PC-9 (cell line): ENCODE data around the gene PARP12. TPM values are rescaled to one million over a fixed set of nuclear protein-coding genes. Genes with fewer than 3 reads are reported as not detected.

Source experiments
- BruUV-seq: library from RNA; stranded (reverse); fragments of 400-500 nt; replicated peaks from 2 replicates; lab custom pipeline; 2021; lab: Mats Ljungman, UMichigan
- CTCF ChIA-PET: fragments of 300-600 bp; sonication (Branson Sonifier 250); formaldehyde crosslinking; loops from one replicate; lab custom pipeline; 2022; ENCODE audit warnings: antibody characterized with exemption; lab: Charles Lee
- POLR2A ChIA-PET: fragments of 300-600 bp; sonication (Branson Sonifier 250); formaldehyde crosslinking; loops from one replicate; lab custom pipeline; 2022; ENCODE audit warnings: antibody characterized with exemption; ENCODE audit not compliant: unreplicated experiment; lab: Charles Lee
- DNase-seq, 2 experiments: peaks; one replicate each; pipeline versions ENCODE4 v3.0.0 to v3.0.0-alpha.2; 2015 to 2022; ENCODE audit warnings: mixed read lengths in 1 of 2
- H2AFZ ChIP-seq: fragments of 200-600 bp; sonication (generic); 2 replicates; pipeline ENCODE4 v1.8.1; 2017; ENCODE audit warnings: antibody characterized with exemption
- H3F3A ChIP-seq: fragments of 200-600 bp; sonication (generic); 2 replicates; pipeline ENCODE4 v1.8.1; 2017; ENCODE audit warnings: antibody characterized with exemption, mild to moderate bottlenecking, low read depth; ENCODE audit not compliant: insufficient read depth
- H3K27ac ChIP-seq: fragments of 200-600 bp; sonication (generic); 2 replicates; pipeline ENCODE4 v1.6.1; 2016; ENCODE audit warnings: mixed run types
- H3K27me3 ChIP-seq: fragments of 200-600 bp; sonication (generic); 2 replicates; pipeline ENCODE4 v1.6.1; 2016; ENCODE audit warnings: low read depth, mixed run types; ENCODE audit not compliant: insufficient read depth
- H3K36me3 ChIP-seq: fragments of 200-600 bp; sonication (generic); 2 replicates; pipeline ENCODE4 v1.6.1; 2016; ENCODE audit warnings: low read depth, mixed run types
- H3K4me1 ChIP-seq: fragments of 200-600 bp; sonication (generic); replicated peaks from 2 replicates; pipeline ENCODE4 v1.6.1; 2016; ENCODE audit warnings: mixed run types; ENCODE audit not compliant: insufficient read depth
- H3K4me2 ChIP-seq: fragments of 200-600 bp; sonication (generic); 2 replicates; pipeline ENCODE4 v1.6.1; 2017; ENCODE audit warnings: mixed run types
- H3K4me3 ChIP-seq: fragments of 200-600 bp; sonication (generic); 2 replicates; pipeline ENCODE4 v1.6.1; 2016; ENCODE audit warnings: mixed run types
- H3K79me2 ChIP-seq: fragments of 200-600 bp; sonication (generic); 2 replicates; pipeline ENCODE4 v1.6.1; 2017; ENCODE audit warnings: low read depth, mixed run types
- H3K9me2 ChIP-seq: fragments of 200-600 bp; sonication (generic); 2 replicates; pipeline ENCODE4 v1.8.1; 2017; ENCODE audit warnings: mild to moderate bottlenecking; ENCODE audit not compliant: insufficient read depth
- H3K9me3 ChIP-seq: fragments of 200-600 bp; sonication (generic); 2 replicates; pipeline ENCODE4 v1.8.1; 2016; ENCODE audit warnings: low read depth; ENCODE audit not compliant: insufficient read depth
- H4K20me1 ChIP-seq: fragments of 200-600 bp; sonication (generic); 2 replicates; pipeline ENCODE4 v1.8.1; 2017; ENCODE audit not compliant: insufficient read depth
- CTCF ChIP-seq: fragments of 200-600 bp; sonication (generic); conservative IDR thresholded peaks from 2 replicates; pipeline ENCODE4 v1.6.1; 2017; ENCODE audit warnings: mixed run types, antibody characterized with exemption, mild to moderate bottlenecking, moderate library complexity
- EZH2 ChIP-seq: fragments of 200-600 bp; sonication (generic); IDR thresholded peaks from 2 replicates; pipeline ENCODE4 v1.8.0; 2017; ENCODE audit warnings: antibody characterized with exemption, low read depth
- intact Hi-C: fragments of 100-400 bp; cut with micrococcal nuclease; formaldehyde crosslinking; loops from one replicate; pipeline ENCODE4 v1.10.0; 2022; ENCODE audit not compliant: unreplicated experiment
- total RNA-seq: library from RNA; stranded (reverse); gene quantifications from 2 replicates; pipeline ENCODE4 v1.2.3, GENCODE V29; 2021

PARP12 gene
- total RNA-seq, 1 experiment from 2014 or later: 32.4 TPM

- no peaks in the 10 kb centered on the region for H3K36me3 ChIP-seq
- no peak overlapping the region for H3K4me3 ChIP-seq
- H3F3A ChIP-seq: no peaks in the 10 kb centered on the region
- TF ChIP-seq EZH2: no peak
- no peak for TF ChIP-seq CTCF
- H3K79me2 ChIP-seq: no peaks in the 10 kb centered on the region
- no peaks in the 10 kb centered on the region for H3K4me1 ChIP-seq
- intact Hi-C loops: no loop called here
- no peaks in the 10 kb centered on the region for H3K9me2 ChIP-seq
- no peaks in the 10 kb centered on the region for H3K9me3 ChIP-seq
- H2AFZ ChIP-seq: no peak overlapping the region
- BruUV-seq: no TSS peak
- no peak overlapping the region for H3K4me2 ChIP-seq
- CTCF ChIA-PET: no interaction called here
- POLR2A ChIA-PET: interaction anchor here (0.7 kb wide), 1 partner anchor 48 kb away, joined by 10 read pairs; no protein-coding TSS in a partner anchor
- H3K27me3 ChIP-seq: no peaks in the 10 kb centered on the region
- H3K27ac ChIP-seq: no peak overlapping the region
- H4K20me1 ChIP-seq: no peaks in the 10 kb centered on the region
- no peak for DNase-seq
These were observed 20.0 kb upstream of the PARP12 start for GRCh38 chr7:140082770-140083169.

GRCh38 chr7:140081774-140082425, 19.1 kb upstream of the PARP12 start:
- POLR2A ChIA-PET: no interaction called here

DNA sequence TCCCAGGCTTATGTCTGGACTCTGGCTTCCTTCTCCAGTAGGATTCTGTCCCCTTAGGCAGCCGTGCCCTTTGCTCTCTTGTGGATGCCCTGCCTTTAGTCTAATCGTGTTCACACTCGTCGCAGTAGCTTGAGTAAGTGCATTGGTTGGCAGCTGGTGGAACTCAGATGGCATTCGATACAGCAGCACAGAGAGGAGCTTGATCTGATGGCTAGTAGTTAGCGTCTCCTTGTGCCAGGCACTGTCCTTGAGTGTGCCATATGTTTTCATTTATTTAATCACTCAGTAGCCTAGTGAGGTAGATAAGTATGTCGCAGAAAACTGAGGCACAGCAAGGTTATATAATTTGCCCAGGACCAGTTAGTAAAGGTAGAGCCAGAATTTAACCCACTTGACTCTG, 18.2 kb upstream of the PARP12 start:
- H3K27me3 ChIP-seq: no peaks in the 10 kb centered on the region
- no peak for DNase-seq
- BruUV-seq: no TSS peak

More at GRCh38 chr7:140081774-140082425, 19.1 kb upstream of the PARP12 start:
- Histone ChIP-seq H3K4me2 (no peak overlapping the region), H4K20me1 (no peaks in the 10 kb centered on the region), H3K27ac (no peak overlapping the region), H3K4me3 (no peak overlapping the region), H3K9me2 (no peaks in the 10 kb centered on the region), H3K36me3 (no peaks in the 10 kb centered on the region), H3K9me3 (no peaks in the 10 kb centered on the region), H3K27me3 (no peaks in the 10 kb centered on the region), H3K4me1 (no peaks in the 10 kb centered on the region), H3K79me2 (no peaks in the 10 kb centered on the region), H3F3A (no peaks in the 10 kb centered on the region), H2AFZ (no peak overlapping the region)
- TF ChIP-seq CTCF (no peak), EZH2 (no peak)
- CTCF ChIA-PET: no interaction called here
- DNase-seq: no peak
- no TSS peak for BruUV-seq
- intact Hi-C loops: no loop called here

More for the DNA sequence above, 18.2 kb upstream of the PARP12 start:
- no peak overlapping the region for H3K27ac ChIP-seq
- H3K9me3 ChIP-seq: no peaks in the 10 kb centered on the region
- H3K36me3 ChIP-seq: no peaks in the 10 kb centered on the region
- no peak overlapping the region for H3K4me2 ChIP-seq
- no peak overlapping the region for H2AFZ ChIP-seq
- TF ChIP-seq EZH2 (no peak), CTCF (no peak)
- no peaks in the 10 kb centered on the region for H4K20me1 ChIP-seq
- no peak overlapping the region for H3K4me3 ChIP-seq
- CTCF ChIA-PET: no interaction called here
- no peaks in the 10 kb centered on the region for H3K9me2 ChIP-seq
- no peaks in the 10 kb centered on the region for H3K4me1 ChIP-seq
- POLR2A ChIA-PET: no interaction called here
- intact Hi-C loops: no loop called here
- H3F3A ChIP-seq: no peaks in the 10 kb centered on the region
- no peaks in the 10 kb centered on the region for H3K79me2 ChIP-seq
